Muscle of leg (tissue), 11 donors: ENCODE results near the gene PTPRC. TPM values are rescaled to one million over a fixed set of nuclear protein-coding genes. Genes with fewer than 3 reads are reported as not detected.

Experiments
- DNase-seq: peaks from one replicate; pipeline ENCODE4 v3.0.0; 2013
- H3K27ac ChIP-seq: one replicate; pipeline ENCODE4 v1.5.1; 2013; ENCODE audit warnings: mild to moderate bottlenecking, low read length, control low read depth
- H3K27me3 ChIP-seq: one replicate; pipeline ENCODE4 v1.6.1; 2013; ENCODE audit warnings: low read length; ENCODE audit not compliant: control insufficient read depth, insufficient read depth
- H3K36me3 ChIP-seq: one replicate; pipeline ENCODE4 v1.6.1; 2013; ENCODE audit warnings: low read length; ENCODE audit not compliant: control insufficient read depth, insufficient read depth
- H3K4me1 ChIP-seq: one replicate; pipeline ENCODE4 v1.6.1; 2013; ENCODE audit warnings: low read length; ENCODE audit not compliant: control insufficient read depth, insufficient read depth
- H3K4me3 ChIP-seq: one replicate; pipeline ENCODE4 v1.5.1; 2013; ENCODE audit warnings: low read length, control low read depth
- H3K9me3 ChIP-seq: replicated peaks from 2 replicates; pipeline ENCODE4 v1.6.1; 2013; ENCODE audit warnings: low read depth, low read length; ENCODE audit not compliant: control insufficient read depth
- WGBS: methylation state at CpG from one replicate; pipeline ENCODE4 v1.1.5; 2013; ENCODE audit warnings: missing lambda C conversion rate; ENCODE audit not compliant: insufficient coverage; 5-methylcytosine and 5-hydroxymethylcytosine counted together
- polyA plus RNA-seq, 8 donors: library from polyadenylated mRNA; unstranded; fragments of 120-200 nt; gene quantifications; one replicate each; pipeline versions ENCODE4 v1.2.1 to v1.2.3, GENCODE V29; 2013; ENCODE audit warnings: inconsistent platforms in 1 of 8, low replicate concordance in 1 of 8; ENCODE audit not compliant: insufficient read length in 8 of 8, insufficient read depth in 1 of 8
- total RNA-seq: library from RNA; stranded (reverse); fragments of 120-200 nt; gene quantifications from one replicate; pipeline ENCODE4 v1.2.4, GENCODE V29; 2013

PTPRC gene
- total and polyA plus RNA-seq, 9 donors: 3.4 to 5.8 (median 4.7) TPM

- 89% methylated on average over 4 of the region's 4 CpGs for WGBS
- no peaks in the 10 kb centered on the region for H3K36me3 ChIP-seq
- H3K9me3 ChIP-seq: no peaks in the 10 kb centered on the region
- H3K27me3 ChIP-seq: no peaks in the 10 kb centered on the region
- peak overlapping the region; percentile 33 for H3K27ac ChIP-seq
- no peak overlapping the region for H3K4me3 ChIP-seq
- peak; percentile 48 for DNase-seq
- no peaks in the 10 kb centered on the region for H3K4me1 ChIP-seq
These were observed 17.7 kb downstream of the PTPRC start for GRCh38 chr1:198656500-198656932.

DNA sequence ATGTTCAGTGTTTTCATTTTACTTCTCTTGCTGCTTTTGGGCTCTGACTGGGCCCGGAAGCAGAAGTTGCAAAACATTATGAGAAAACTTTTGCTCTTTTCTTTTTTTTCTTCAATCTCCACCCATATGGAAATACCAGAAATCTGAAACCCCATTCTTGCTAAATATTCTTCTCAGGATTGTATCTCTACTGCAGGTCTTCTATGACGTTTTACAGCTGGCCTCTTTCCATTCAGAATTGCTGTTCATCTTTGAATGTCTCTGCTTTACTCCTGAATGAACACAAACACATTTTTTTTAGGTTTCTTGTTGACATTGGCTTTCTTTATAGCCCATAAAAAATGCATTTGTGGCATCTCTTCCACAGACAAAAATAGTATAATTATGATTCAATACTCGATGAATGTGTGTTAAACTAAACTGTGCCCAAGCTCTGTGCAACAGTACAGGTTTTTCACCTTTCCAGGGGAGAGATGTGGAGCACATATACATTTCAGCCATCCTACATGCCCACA, 18.8 kb downstream of the PTPRC start:
- H3K4me3 ChIP-seq: no peak overlapping the region
- H3K4me1 ChIP-seq: no peaks in the 10 kb centered on the region
- H3K27me3 ChIP-seq: no peaks in the 10 kb centered on the region
- H3K9me3 ChIP-seq: no peaks in the 10 kb centered on the region
- H3K27ac ChIP-seq: no peak overlapping the region
- no peaks in the 10 kb centered on the region for H3K36me3 ChIP-seq
- peak; percentile 60 for DNase-seq
- 0% methylated on average over 1 of the region's 3 CpGs for WGBS

GRCh38 chr1:198660341-198661261, 21.8 kb downstream of the PTPRC start:
- H3K9me3 ChIP-seq: no peaks in the 10 kb centered on the region
- DNase-seq: no peak
- no peaks in the 10 kb centered on the region for H3K27me3 ChIP-seq
- H3K4me1 ChIP-seq: no peaks in the 10 kb centered on the region
- no CpG with 5 or more reads among the region's 1 CpG for WGBS
- no peak overlapping the region for H3K27ac ChIP-seq
- no peak overlapping the region for H3K4me3 ChIP-seq
- H3K36me3 ChIP-seq: no peaks in the 10 kb centered on the region

DNA sequence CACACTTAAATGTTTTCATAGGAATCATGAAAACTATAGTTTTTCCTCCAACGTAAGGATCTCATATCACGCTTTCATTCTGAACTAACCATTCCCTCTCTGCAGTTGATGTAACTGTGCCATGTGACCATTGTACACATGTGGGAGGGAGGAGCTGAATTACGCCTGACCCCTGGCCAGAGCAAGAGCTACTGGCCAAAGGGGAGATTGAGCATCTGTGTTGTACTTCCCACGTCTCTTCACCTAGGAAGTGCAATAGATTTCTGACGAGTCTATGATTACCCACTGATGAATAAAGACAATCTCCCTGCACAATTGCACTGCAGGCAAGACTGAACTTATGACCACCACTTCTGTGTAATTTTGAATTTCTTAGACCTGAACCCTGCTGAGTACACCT, 24.0 kb downstream of the PTPRC start:
- Histone ChIP-seq H3K4me3 (no peak overlapping the region), H3K36me3 (no peaks in the 10 kb centered on the region), H3K27me3 (no peaks in the 10 kb centered on the region), H3K4me1 (no peaks in the 10 kb centered on the region), H3K27ac (no peak overlapping the region), H3K9me3 (no peaks in the 10 kb centered on the region)
- 53% methylated on average over 2 of the region's 5 CpGs for WGBS
- DNase-seq: no peak

- H3K4me1 ChIP-seq: no peaks in the 10 kb centered on the region
- no peaks in the 10 kb centered on the region for H3K27me3 ChIP-seq
- H3K27ac ChIP-seq: no peak overlapping the region
- no peak overlapping the region for H3K4me3 ChIP-seq
- no peak for DNase-seq
- no peaks in the 10 kb centered on the region for H3K9me3 ChIP-seq
- no peaks in the 10 kb centered on the region for H3K36me3 ChIP-seq
- WGBS: 59% methylated on average over 3 of the region's 7 CpGs
These were observed 25.4 kb downstream of the PTPRC start for GRCh38 chr1:198664068-198664788.

DNA sequence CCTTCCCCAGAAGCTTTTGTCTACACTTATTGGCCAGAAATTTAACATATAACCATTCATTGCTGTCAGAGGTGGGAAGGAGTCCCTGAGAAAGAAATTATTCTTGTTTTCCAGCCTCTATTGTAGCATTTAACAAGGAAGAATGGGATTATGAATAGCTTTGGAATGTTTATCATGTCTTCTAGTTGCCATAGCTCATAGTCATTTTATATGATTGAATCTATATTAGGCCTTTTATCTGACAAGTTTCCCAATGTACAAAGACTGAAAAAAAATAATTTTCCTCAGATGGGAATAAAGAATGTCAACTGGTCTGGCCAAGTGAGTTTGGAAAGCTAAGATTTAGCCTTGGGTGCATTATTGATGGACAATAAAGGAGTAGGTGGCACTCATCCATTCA, 28.3 kb downstream of the PTPRC start:
- no peak overlapping the region for H3K27ac ChIP-seq
- no peaks in the 10 kb centered on the region for H3K9me3 ChIP-seq
- no peaks in the 10 kb centered on the region for H3K4me1 ChIP-seq
- no peaks in the 10 kb centered on the region for H3K27me3 ChIP-seq
- DNase-seq: no peak
- H3K36me3 ChIP-seq: no peaks in the 10 kb centered on the region
- H3K4me3 ChIP-seq: no peak overlapping the region

- Histone ChIP-seq H3K27ac (no peak overlapping the region), H3K4me3 (no peak overlapping the region), H3K27me3 (no peaks in the 10 kb centered on the region), H3K36me3 (no peaks in the 10 kb centered on the region), H3K9me3 (no peaks in the 10 kb centered on the region), H3K4me1 (no peaks in the 10 kb centered on the region)
- no peak for DNase-seq
These were observed 29.0 kb downstream of the PTPRC start for GRCh38 chr1:198667807-198668206.

DNA sequence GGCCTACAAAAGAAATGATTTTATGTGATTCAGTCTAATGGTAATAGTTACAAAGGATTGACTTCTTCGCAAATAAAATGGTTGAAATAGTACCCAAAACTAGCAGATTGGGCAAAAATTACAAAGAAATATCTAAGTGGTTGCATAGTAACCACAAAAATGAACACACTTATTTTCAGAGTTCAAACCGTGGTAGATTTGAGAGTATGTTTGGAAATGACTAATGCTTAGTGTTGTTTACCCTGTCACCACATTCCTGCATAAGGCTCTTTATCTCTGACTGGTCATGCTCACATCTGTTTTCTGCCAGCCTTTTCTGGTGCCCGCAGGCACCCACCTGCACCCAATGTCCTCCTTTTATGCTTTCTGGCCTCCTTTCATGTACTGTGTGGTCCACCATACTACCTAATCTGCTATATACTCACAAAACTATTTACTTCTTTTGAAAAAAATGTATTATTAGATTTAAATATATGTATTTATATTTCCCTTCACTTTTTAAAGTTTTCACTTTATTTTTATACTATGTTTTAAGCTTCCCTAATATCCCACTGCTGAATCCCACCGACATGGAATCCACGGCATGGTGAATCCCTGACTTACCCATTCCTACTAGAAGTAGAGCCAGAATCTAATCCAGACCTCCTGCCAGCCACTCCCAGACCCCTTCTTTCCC, 30.3 kb downstream of the PTPRC start:
- DNase-seq: no peak
- Histone ChIP-seq H3K9me3 (no peaks in the 10 kb centered on the region), H3K36me3 (no peaks in the 10 kb centered on the region), H3K4me1 (no peaks in the 10 kb centered on the region), H3K27ac (no peak overlapping the region), H3K4me3 (no peak overlapping the region), H3K27me3 (no peaks in the 10 kb centered on the region)
- WGBS: 86% methylated on average over 1 of the region's 5 CpGs

- DNase-seq: no peak
- Histone ChIP-seq H3K9me3 (no peaks in the 10 kb centered on the region), H3K27ac (no peak overlapping the region), H3K4me1 (no peaks in the 10 kb centered on the region), H3K27me3 (no peaks in the 10 kb centered on the region), H3K36me3 (no peaks in the 10 kb centered on the region), H3K4me3 (no peak overlapping the region)
- WGBS: no CpG with 5 or more reads among the region's 2 CpGs
These were observed 30.9 kb downstream of the PTPRC start for GRCh38 chr1:198669771-198670170.

DNA sequence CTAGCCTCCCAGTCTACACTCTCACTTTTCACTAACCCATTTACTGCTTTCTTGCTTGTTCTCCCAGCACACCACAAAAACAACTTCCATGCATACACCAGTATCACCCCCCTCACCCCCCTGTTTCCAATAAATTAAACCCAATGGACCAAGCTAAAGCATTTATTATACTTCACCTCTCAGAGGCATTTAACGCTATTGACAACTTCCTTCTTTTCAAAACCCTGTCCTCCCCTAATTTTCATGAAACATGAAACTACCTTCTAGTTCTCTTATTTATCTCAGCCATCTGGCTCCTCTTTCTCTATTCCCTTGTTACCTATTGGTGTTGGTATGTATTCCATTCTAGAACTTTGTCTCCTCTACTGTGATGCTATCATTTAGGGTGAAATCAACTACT, 32.3 kb downstream of the PTPRC start:
- H3K4me1 ChIP-seq: no peaks in the 10 kb centered on the region
- H3K27me3 ChIP-seq: no peaks in the 10 kb centered on the region
- H3K36me3 ChIP-seq: no peaks in the 10 kb centered on the region
- H3K4me3 ChIP-seq: no peak overlapping the region
- WGBS: 60% methylated on average over 1 of the region's 1 CpG
- no peaks in the 10 kb centered on the region for H3K9me3 ChIP-seq
- DNase-seq: no peak
- H3K27ac ChIP-seq: no peak overlapping the region
